ENCODE measurements around the gene SMPD2.

Gene SMPD2

GRCh38 chr6:109485266-109485935 is 44.9 kb downstream of the SMPD2 start:
- DNase-seq (ENCODE audit: low read depth in 3 of 3) = no peak

GRCh38 chr6:109486068-109486467 is 45.5 kb downstream of the SMPD2 start:
- no peak for DNase-seq (ENCODE audit: low read depth in 3 of 3)

- DNase-seq (ENCODE audit: low read depth in 3 of 3) = no peak
Observed at GRCh38 chr6:109488001-109488400, 47.5 kb downstream of the SMPD2 start.

GRCh38 chr6:109490713-109491112 is 50.2 kb downstream of the SMPD2 start:
- no peak for DNase-seq (ENCODE audit: low read depth in 3 of 3)

GRCh38 chr6:109491207-109491938 is 50.8 kb downstream of the SMPD2 start:
- no peak for DNase-seq (ENCODE audit: low read depth in 3 of 3)
